Stimulated activated CD4-positive, alpha-beta T cell treated with anti-CD3 and anti-CD28 coated beads, Interleukin-15, amount 100 ng/mL, for 24 hours (primary cell): Measurements from ENCODE around the gene AGTPBP1.
"Not testable (repeated sequence)": the region's sequence is repeated elsewhere in the genome, so short reads cannot be mapped to it uniquely, and the experiment has no call there.

Source experiments
- DNase-seq: peaks from one replicate; pipeline ENCODE4 v3.0.0-alpha.2; 2020

Gene AGTPBP1

GRCh38 chr9:85719411-85719810 lies 22.3 kb downstream of the AGTPBP1 start:
- not testable (repeated sequence) for DNase-seq

GRCh38 chr9:85717818-85718217 lies 23.9 kb downstream of the AGTPBP1 start:
- DNase-seq: not testable (repeated sequence)

GRCh38 chr9:85717220-85717619 lies 24.5 kb downstream of the AGTPBP1 start:
- no peak for DNase-seq

DNA sequence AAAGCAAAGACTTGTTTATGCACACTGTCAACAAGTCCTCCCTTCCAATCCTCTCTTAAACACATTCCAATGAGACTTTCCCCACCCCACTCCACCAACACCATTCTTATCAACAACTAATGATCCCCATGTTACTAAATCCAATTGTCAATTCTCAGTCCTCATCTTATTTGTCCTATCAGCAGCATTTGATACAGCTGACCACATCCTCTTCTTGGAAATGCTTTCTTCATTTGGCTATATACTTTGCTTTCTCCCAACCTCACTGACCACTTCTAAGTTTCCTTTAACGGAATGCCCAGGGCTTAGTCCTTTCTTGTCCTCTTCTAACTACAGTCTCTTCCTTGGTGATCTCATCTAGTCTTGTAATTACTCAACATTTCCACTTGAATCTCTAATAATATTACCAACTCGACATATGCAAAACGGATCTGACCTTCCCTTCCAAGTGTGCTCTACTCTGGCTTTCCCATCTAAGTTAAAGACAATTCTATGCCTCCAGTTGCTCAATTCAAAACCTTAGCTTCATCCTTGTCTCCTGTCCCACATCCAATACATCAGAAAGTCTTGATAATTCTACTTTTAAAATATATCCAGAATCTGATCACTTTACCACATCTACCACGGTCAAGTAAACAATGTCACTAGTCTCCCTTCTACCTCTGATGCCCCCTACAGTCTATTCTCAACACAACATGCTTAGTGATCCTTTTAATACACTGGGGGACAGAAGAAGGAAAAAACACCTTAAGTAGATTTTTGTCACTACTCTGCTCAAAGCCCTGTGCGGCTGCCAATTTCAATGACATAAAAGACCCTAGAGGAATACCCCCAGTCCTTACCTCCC lies 25.5 kb downstream of the AGTPBP1 start:
- DNase-seq: no peak

DNA sequence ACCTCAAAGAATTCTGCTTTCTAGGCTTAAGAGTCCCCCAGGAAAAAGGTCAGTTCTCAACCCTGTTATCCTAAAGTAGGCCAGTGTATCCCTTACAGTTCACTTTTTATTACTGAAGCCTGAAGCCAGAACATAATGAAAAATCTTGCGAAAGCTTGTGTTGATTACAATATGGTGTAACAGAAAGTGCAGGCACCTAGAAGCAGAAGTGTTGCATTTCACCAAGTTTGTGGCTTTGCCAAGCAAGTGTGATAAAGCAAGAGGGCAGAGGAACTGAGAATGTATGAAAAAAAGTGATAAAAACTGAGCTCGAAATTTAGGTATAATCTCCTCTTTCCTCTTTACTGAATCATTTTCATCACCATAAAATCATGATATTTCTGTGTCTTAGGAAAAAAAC lies 26.2 kb downstream of the AGTPBP1 start:
- DNase-seq: no peak

DNA sequence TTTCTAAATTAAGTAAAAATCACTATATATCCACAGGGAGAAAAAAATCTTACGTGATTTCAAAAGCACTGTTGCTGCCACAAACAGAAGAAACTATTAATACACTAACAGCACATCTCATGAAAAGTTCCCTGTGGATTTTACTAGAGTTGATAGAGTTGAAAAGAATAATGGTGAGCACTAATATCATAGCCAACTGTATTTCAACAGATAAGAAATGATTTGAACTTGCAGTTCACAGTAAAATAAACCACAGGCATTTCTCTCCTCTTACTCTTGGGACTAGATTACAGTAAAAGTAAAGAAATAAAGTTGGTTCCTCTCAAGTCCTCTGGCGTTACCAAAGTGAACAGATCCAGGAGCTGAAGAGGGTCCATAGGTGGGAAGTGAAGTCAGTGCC lies 27.9 kb downstream of the AGTPBP1 start:
- no peak for DNase-seq

- DNase-seq: no peak
These were observed 37.0 kb downstream of the AGTPBP1 start for GRCh38 chr9:85704744-85705143.

DNA sequence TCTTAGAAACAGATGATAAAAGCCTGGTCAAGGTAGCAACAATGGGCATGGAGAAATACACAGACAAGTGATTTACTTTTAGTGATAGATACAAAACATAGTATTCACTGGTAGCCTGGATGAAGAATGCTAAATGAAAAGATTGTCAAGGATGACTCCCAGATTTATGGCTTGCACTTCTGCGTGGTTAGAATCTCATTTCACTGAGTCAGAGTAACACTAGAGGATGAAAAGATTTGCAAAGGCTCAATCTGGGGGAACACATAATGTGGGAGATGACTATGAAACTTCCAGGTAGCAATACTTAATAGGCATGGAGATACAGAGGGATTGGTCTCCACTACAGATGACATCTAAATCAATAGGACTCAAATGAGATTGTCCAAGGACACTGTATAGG lies 38.4 kb downstream of the AGTPBP1 start:
- no peak for DNase-seq

DNA sequence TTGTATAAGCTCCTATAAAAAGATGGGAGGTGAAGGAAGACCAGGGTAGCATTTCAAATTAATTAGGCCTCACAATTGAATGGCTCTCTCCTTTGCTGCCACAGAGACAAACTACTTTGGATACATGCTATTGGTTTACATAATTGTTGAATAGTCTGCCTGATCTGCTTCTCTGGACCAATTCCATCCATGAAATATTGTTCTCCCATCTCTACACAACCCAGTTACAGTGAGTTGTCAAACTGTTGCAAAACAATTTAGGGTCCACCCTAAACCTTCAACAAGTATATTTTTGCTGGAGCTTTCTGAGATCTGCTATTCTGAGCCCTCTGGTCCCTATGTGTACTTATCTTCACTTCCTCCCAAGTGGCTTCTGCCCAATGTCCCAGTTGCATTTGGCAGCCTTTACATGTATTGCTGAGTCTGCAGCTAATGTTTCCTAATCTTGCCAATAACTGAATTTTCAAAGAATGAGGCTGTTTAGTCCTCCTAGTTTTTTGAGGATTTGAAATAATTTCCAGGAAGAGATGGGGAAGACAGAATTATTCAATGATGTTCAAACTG lies 38.9 kb downstream of the AGTPBP1 start:
- no peak for DNase-seq

DNA sequence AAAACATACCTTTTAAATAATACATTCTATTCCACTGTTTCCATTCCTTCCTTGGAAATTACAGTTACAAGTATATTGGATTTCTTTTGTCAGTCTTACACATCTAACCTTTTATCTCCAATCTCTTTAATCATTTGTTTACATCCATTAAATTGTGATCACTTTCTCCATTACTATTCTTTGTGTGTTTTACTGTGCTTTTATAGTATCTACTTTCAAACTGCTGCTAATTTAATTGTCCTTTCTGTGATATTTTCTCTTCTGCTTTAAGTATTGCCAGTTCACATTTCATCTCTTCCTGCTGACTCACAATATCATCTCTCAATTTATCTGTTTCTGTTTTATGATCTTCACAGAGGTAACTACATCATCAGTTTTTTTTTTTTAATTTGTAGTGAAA lies 39.6 kb downstream of the AGTPBP1 start:
- DNase-seq: no peak

- DNase-seq: no peak
These were observed 41.4 kb downstream of the AGTPBP1 start for GRCh38 chr9:85700330-85700729.

GRCh38 chr9:85688361-85688760 lies 53.4 kb downstream of the AGTPBP1 start:
- no peak for DNase-seq

- no peak for DNase-seq
These were observed 56.7 kb downstream of the AGTPBP1 start for GRCh38 chr9:85685081-85685480.

- no peak for DNase-seq
These were observed 65.0 kb downstream of the AGTPBP1 start for GRCh38 chr9:85676790-85677189.

GRCh38 chr9:85667374-85667773 lies 74.4 kb downstream of the AGTPBP1 start:
- no peak for DNase-seq

GRCh38 chr9:85666086-85666485 lies 75.7 kb downstream of the AGTPBP1 start:
- DNase-seq: no peak

GRCh38 chr9:85662573-85662972 lies 79.2 kb downstream of the AGTPBP1 start:
- no peak for DNase-seq

DNA sequence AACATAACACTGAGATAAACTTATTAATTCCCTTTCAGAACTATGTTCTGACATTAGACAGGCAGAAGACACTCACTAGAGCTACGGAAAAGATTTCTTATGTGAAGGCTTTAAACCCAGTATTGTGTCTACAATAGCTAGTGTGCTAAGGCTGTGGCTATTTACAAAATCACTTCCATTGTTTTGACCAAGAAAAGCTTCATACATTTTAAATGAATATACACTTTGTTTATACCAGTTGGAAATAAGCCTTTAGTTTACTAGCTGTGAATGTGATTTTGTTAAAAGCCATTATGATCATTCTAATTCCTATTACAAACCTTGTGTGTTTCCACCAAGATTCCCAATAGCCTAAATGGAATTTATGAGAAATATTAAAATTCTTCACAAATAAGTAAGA lies 83.0 kb downstream of the AGTPBP1 start:
- DNase-seq: no peak

DNA sequence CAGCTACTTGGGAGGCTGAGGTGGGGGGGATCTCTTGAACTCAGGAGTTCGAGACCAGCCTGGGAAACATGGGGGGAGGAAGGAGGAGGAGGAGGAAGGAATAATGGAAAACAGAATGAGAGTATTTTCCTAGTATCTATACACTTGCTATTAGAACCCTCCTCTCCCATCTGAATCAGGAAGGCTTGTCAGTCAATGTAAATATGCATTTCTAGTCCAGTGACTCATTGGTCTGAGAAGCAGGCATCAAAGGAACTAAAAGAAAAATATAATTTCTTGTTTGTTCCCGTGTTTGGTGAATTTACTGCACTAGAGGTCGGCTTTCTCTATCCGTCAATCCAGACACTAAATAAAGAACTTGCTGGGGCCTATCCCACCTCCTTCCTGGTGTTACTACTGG lies 88.6 kb downstream of the AGTPBP1 start:
- DNase-seq: no peak

- no peak for DNase-seq
These were observed 94.2 kb downstream of the AGTPBP1 start for GRCh38 chr9:85647571-85647970.

- DNase-seq: no peak
These were observed 95.7 kb downstream of the AGTPBP1 start for GRCh38 chr9:85645909-85646627.

- no peak for DNase-seq
These were observed 101.3 kb downstream of the AGTPBP1 start for GRCh38 chr9:85640425-85640824.

DNA sequence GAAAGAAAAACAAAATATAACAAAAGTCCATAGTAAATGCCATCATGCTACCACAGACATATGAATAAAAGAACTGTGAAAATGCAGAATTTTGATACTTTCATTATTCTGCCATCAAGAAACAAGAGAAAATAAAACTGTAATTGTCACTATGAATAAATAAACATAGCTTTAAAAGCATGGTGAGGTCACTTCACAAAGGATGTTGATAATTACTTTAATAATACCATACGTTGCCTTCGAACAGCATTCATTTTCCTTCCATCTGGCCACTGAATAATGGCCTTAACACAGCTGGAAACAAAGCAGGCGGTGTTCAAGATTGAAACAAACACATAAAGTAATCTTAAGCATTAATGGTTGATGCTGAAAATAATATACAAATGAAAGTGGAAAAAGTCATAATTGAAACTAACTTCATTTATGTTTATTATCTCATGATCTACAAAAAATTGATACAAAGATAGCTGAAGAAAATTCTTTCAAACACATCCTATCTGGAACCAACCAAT lies 102.0 kb downstream of the AGTPBP1 start:
- no peak for DNase-seq

- no peak for DNase-seq
These were observed 109.9 kb downstream of the AGTPBP1 start for GRCh38 chr9:85631809-85632208.
